Neural progenitor cell (in vitro differentiated cells): Measurements from ENCODE around the gene TLE7. TPM values are rescaled to one million over a fixed set of nuclear protein-coding genes. Genes with fewer than 3 reads are reported as not detected.

Source experiments
- DNase-seq: peaks from one replicate; pipeline ENCODE4 v3.0.0-alpha.2; 2016; ENCODE audit warnings: low spot score
- H2AFZ ChIP-seq: fragments of 200-600 bp; sonication (generic); replicated peaks from 2 replicates; pipeline ENCODE4 v1.6.1; 2016; ENCODE audit warnings: antibody characterized with exemption
- H3F3A ChIP-seq: fragments of 200-600 bp; sonication (generic); 2 replicates; pipeline ENCODE4 v1.6.1; 2016; ENCODE audit warnings: antibody characterized with exemption, low read depth
- H3K27ac ChIP-seq: fragments of 200-600 bp; sonication (generic); 2 replicates; pipeline ENCODE4 v1.5.1; 2016; ENCODE audit warnings: mild to moderate bottlenecking
- H3K27me3 ChIP-seq: fragments of 200-600 bp; sonication (generic); 2 replicates; pipeline ENCODE4 v1.6.1; 2016; ENCODE audit warnings: mild to moderate bottlenecking, moderate library complexity
- H3K36me3 ChIP-seq: fragments of 200-600 bp; sonication (generic); 2 replicates; pipeline ENCODE4 v1.5.1; 2016
- H3K4me1 ChIP-seq: fragments of 200-600 bp; sonication (generic); 2 replicates; pipeline ENCODE4 v1.6.1; 2016; ENCODE audit warnings: mixed run types
- H3K4me2 ChIP-seq: fragments of 200-600 bp; sonication (generic); 2 replicates; pipeline ENCODE4 v1.6.1; 2016
- H3K4me3 ChIP-seq: fragments of 200-600 bp; sonication (generic); 2 replicates; pipeline ENCODE4 v1.5.1; 2016
- H3K79me2 ChIP-seq: fragments of 200-600 bp; sonication (generic); 2 replicates; pipeline ENCODE4 v1.6.1; 2016; ENCODE audit warnings: low read depth
- H3K9ac ChIP-seq: fragments of 200-600 bp; sonication (generic); 2 replicates; pipeline ENCODE4 v1.6.1; 2016
- H3K9me3 ChIP-seq: fragments of 200-600 bp; sonication (generic); 2 replicates; pipeline ENCODE4 v1.5.1; 2016; ENCODE audit warnings: low read depth
- H4K20me1 ChIP-seq: fragments of 200-600 bp; sonication (generic); 2 replicates; pipeline ENCODE4 v1.6.1; 2016; ENCODE audit warnings: low read depth
- H3K27ac Mint-ChIP-seq: 3 replicates; pipeline ENCODE4 v1.8.0; 2021; ENCODE audit warnings: mixed read lengths
- H3K27me3 Mint-ChIP-seq: 2 replicates; pipeline ENCODE4 v1.8.0; 2022; ENCODE audit warnings: low read depth, mild to moderate bottlenecking, inconsistent platforms, moderate library complexity, mixed read lengths; ENCODE audit not compliant: insufficient read depth
- H3K36me3 Mint-ChIP-seq: 3 replicates; pipeline ENCODE4 v1.8.0; 2021; ENCODE audit warnings: mixed read lengths
- H3K4me1 Mint-ChIP-seq: 3 replicates; pipeline ENCODE4 v1.8.0; 2021; ENCODE audit warnings: mixed read lengths
- H3K4me3 Mint-ChIP-seq: 3 replicates; pipeline ENCODE4 v1.8.0; 2021; ENCODE audit warnings: mild to moderate bottlenecking, moderate library complexity, mixed read lengths
- H3K9me3 Mint-ChIP-seq: 3 replicates; pipeline ENCODE4 v1.8.0; 2020; ENCODE audit warnings: mixed read lengths
- EZH2 ChIP-seq: fragments of 200-600 bp; sonication (generic); IDR thresholded peaks from 2 replicates; pipeline ENCODE4 v1.6.1; 2017; ENCODE audit warnings: antibody characterized with exemption, mild to moderate bottlenecking, moderate library complexity
- EZH2phosphoT487 ChIP-seq: fragments of 200-600 bp; sonication (generic); IDR thresholded peaks from 2 replicates; pipeline ENCODE4 v1.6.1; 2017; ENCODE audit warnings: antibody characterized with exemption
- total RNA-seq: library from RNA; depleted of rRNA; stranded (reverse); fragments of >200 nt; gene quantifications from 2 replicates; pipeline ENCODE4 v1.2.3, GENCODE V29; 2015; ENCODE audit warnings: low replicate concordance
- TF ChIP-seq, protein P1 (sequence below): fragments of 200-600 bp; sonication (generic); IDR thresholded peaks from 2 replicates; pipeline ENCODE4 v1.5.1; 2017; ENCODE audit warnings: antibody characterized with exemption, mild to moderate bottlenecking

Gene TLE7
- total RNA-seq, result not detected in 2 replicates

DNA sequence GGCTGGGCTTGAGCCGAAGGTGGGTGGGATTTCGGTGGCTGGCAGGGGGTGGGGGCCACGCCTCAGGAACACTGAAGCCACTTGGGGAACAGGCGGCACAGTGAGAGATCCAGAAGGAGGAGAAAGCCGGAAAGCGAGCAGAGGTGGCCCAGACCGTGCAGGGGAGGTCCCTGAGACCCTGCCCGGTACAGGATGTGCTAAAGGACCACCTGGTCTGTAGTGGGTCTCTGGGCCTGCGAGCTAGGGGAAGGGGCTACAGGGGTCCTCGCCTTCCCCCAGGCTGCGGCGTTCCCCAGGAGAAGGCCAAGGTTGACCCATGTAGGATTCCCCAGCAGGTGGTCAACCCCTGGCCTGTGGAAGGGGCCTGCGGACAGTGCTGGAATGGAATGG, at the start of gene TLE7:
TSS of gene TLE7 (minus strand) at position 4 of the 390 bp plus-strand sequence. CDS start 8,730 bp downstream, outside the sequence.
- Histone ChIP-seq H3K4me2 (no peak within 1 kb of the TSS), H2AFZ (no peak within 1 kb of the TSS), H3K27me3 (no peaks in the 10 kb centered on the region), H3K79me2 (no peaks in the 10 kb centered on the region), H3K4me3 (no peak within 1 kb of the TSS), H3K27ac (no peak within 1 kb of the TSS), H3K36me3 (no peaks in the 10 kb centered on the region), H3K9ac (no peak within 1 kb of the TSS), H3K9me3 (peaks cover 5% of the 10 kb centered on the region), H3K4me1 (no peaks in the 10 kb centered on the region), H4K20me1 (no peaks in the 10 kb centered on the region), H3F3A (no peaks in the 10 kb centered on the region)
- no peak for DNase-seq
- Mint-ChIP-seq H3K4me1 (no peaks in the 10 kb centered on the region), H3K27ac (no peak within 1 kb of the TSS), H3K9me3 (peaks cover 38% of the 10 kb centered on the region), H3K27me3 (peaks cover 5% of the 10 kb centered on the region), H3K4me3 (no peak within 1 kb of the TSS), H3K36me3 (peaks cover 4% of the 10 kb centered on the region)
- TF ChIP-seq, protein P1, sequence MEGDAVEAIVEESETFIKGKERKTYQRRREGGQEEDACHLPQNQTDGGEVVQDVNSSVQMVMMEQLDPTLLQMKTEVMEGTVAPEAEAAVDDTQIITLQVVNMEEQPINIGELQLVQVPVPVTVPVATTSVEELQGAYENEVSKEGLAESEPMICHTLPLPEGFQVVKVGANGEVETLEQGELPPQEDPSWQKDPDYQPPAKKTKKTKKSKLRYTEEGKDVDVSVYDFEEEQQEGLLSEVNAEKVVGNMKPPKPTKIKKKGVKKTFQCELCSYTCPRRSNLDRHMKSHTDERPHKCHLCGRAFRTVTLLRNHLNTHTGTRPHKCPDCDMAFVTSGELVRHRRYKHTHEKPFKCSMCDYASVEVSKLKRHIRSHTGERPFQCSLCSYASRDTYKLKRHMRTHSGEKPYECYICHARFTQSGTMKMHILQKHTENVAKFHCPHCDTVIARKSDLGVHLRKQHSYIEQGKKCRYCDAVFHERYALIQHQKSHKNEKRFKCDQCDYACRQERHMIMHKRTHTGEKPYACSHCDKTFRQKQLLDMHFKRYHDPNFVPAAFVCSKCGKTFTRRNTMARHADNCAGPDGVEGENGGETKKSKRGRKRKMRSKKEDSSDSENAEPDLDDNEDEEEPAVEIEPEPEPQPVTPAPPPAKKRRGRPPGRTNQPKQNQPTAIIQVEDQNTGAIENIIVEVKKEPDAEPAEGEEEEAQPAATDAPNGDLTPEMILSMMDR, result no peak
- TF ChIP-seq EZH2phosphoT487 (no peak), EZH2 (no peak)

DNA sequence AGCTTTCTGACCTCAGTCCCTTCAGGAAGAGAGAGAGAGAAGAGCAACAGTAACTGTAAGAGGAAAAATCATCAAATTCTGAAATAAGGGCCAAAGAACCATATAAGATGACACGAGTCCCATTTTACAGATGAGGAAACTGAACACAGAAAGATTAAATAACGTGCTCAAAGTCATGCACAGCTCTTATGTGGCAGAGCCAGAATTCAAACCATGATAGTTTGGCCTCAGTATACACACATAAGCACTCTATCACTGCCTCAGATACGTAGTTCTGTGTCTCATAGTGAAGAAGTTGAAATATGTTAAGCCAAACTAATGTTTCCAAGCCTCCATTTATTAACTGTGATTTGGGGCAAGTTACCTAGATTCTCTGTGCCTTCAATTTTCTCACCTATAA, 49.2 kb upstream of the TLE7 start:
- no peaks in the 10 kb centered on the region for H3K27me3 Mint-ChIP-seq
- Histone ChIP-seq H3K79me2 (no peaks in the 10 kb centered on the region), H3K36me3 (no peaks in the 10 kb centered on the region), H3K4me3 (no peak overlapping the region), H3K4me2 (no peak overlapping the region), H3K4me1 (no peaks in the 10 kb centered on the region), H3K27me3 (peaks cover 16% of the 10 kb centered on the region), H4K20me1 (no peaks in the 10 kb centered on the region), H3K9me3 (no peaks in the 10 kb centered on the region), H3K27ac (no peak overlapping the region), H2AFZ (no peak overlapping the region), H3K9ac (no peak overlapping the region), H3F3A (no peaks in the 10 kb centered on the region)
- H3K27ac Mint-ChIP-seq, result no peak overlapping the region
- TF ChIP-seq, protein P1, result no peak
- no peak for TF ChIP-seq EZH2
- TF ChIP-seq EZH2phosphoT487, result no peak
- H3K9me3 Mint-ChIP-seq, result no peaks in the 10 kb centered on the region
- no peak for DNase-seq
- no peaks in the 10 kb centered on the region for H3K36me3 Mint-ChIP-seq
- H3K4me3 Mint-ChIP-seq, result no peak overlapping the region
- no peaks in the 10 kb centered on the region for H3K4me1 Mint-ChIP-seq

DNA sequence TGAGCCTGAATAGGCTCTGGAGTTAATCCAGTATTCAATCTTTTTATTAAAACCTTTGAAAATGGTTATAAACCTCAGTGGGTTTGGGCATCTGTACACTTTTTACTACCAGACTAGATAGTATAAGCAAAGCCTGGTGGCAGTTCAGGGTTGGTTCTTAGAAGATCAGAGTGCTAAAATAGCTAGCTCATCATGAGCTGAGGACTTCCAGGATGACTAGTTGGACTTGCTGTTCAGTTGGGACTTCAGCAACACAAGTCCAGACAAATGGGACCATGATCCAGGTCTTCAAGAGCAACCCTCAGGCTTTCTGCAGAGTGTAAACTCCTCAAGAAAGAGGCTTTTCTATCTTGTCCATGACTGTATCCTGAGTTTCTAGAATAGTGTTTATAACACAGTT, 48.5 kb upstream of the TLE7 start:
- H3K4me1 ChIP-seq, result no peaks in the 10 kb centered on the region
- no peaks in the 10 kb centered on the region for H3K79me2 ChIP-seq
- no peaks in the 10 kb centered on the region for H3K9me3 ChIP-seq
- H3K4me3 Mint-ChIP-seq, result no peak overlapping the region
- H3K4me1 Mint-ChIP-seq, result no peaks in the 10 kb centered on the region
- TF ChIP-seq, protein P1, result no peak
- TF ChIP-seq EZH2phosphoT487 (no peak), EZH2 (no peak)
- no peak overlapping the region for H3K27ac ChIP-seq
- H3K27ac Mint-ChIP-seq, result no peak overlapping the region
- no peaks in the 10 kb centered on the region for H3K36me3 Mint-ChIP-seq
- no peaks in the 10 kb centered on the region for H3K36me3 ChIP-seq
- H4K20me1 ChIP-seq, result no peaks in the 10 kb centered on the region
- H3K9me3 Mint-ChIP-seq, result no peaks in the 10 kb centered on the region
- H3F3A ChIP-seq, result no peaks in the 10 kb centered on the region
- H3K9ac ChIP-seq, result no peak overlapping the region
- H3K4me3 ChIP-seq, result no peak overlapping the region
- H3K4me2 ChIP-seq, result no peak overlapping the region
- DNase-seq, result no peak
- H2AFZ ChIP-seq, result no peak overlapping the region
- no peaks in the 10 kb centered on the region for H3K27me3 Mint-ChIP-seq
- H3K27me3 ChIP-seq, result peaks cover 16% of the 10 kb centered on the region
